Liver (tissue), 9 donors: ENCODE results near the gene FLRT2. TPM values are rescaled to one million over a fixed set of nuclear protein-coding genes. Genes with fewer than 3 reads are reported as not detected.

ENCODE experiments used
- DNase-seq: peaks from one replicate; pipeline ENCODE4 v3.0.0-alpha.2; 2017; ENCODE audit warnings: low spot score
- H3K27ac ChIP-seq, 2 donors: one replicate each; pipeline ENCODE4 v1.7.0; 2013; ENCODE audit warnings: inconsistent platforms in 2 of 2, low read length in 2 of 2, control low read depth in 1 of 2, low read depth in 1 of 2, mild to moderate bottlenecking in 1 of 2
- H3K27me3 ChIP-seq, 4 donors: one replicate each; pipeline versions ENCODE4 v1.6.1 to v1.7.0; 2013; ENCODE audit warnings: low read length in 3 of 4, inconsistent platforms in 1 of 4, mild to moderate bottlenecking in 1 of 4, moderate library complexity in 1 of 4; ENCODE audit not compliant: control insufficient read depth in 4 of 4, insufficient read depth in 4 of 4
- H3K36me3 ChIP-seq, 4 donors: one replicate each; pipeline versions ENCODE4 v1.6.1 to v1.7.0; 2013; ENCODE audit warnings: low read length in 3 of 4, mild to moderate bottlenecking in 3 of 4, low read depth in 1 of 4, moderate library complexity in 1 of 4; ENCODE audit not compliant: control insufficient read depth in 4 of 4, insufficient read depth in 3 of 4
- H3K4me1 ChIP-seq, 4 donors: one replicate each; pipeline versions ENCODE4 v1.6.1 to v1.7.0; 2013; ENCODE audit warnings: low read length in 3 of 4, mild to moderate bottlenecking in 3 of 4, moderate library complexity in 1 of 4; ENCODE audit not compliant: control insufficient read depth in 4 of 4, insufficient read depth in 4 of 4
- H3K4me3 ChIP-seq, 3 donors: one replicate each; pipeline versions ENCODE4 v1.6.1 to v1.7.0; 2013; ENCODE audit warnings: low read length in 3 of 3, control low read depth in 1 of 3, low read depth in 1 of 3, mild to moderate bottlenecking in 1 of 3
- H3K9ac ChIP-seq, 2 donors: one replicate each; pipeline ENCODE4 v1.7.0; 2013; ENCODE audit warnings: low read length in 2 of 2, mild to moderate bottlenecking in 2 of 2, moderate library complexity in 2 of 2, control low read depth in 1 of 2, low read depth in 1 of 2
- H3K9me3 ChIP-seq, 4 donors: one replicate each; pipeline versions ENCODE4 v1.6.1 to v1.7.0; 2013; ENCODE audit warnings: low read length in 3 of 4; ENCODE audit not compliant: control insufficient read depth in 4 of 4
- ATF3 ChIP-seq: IDR thresholded peaks from 2 replicates; pipeline ENCODE4 v1.6.1; 2016; ENCODE audit warnings: antibody characterized with exemption
- CTCF ChIP-seq: fragments of 150-350 bp; IDR thresholded peaks from 2 replicates; pipeline ENCODE4 v1.5.1; 2017; ENCODE audit warnings: improper control_type of control experiment, low read depth, low read length; ENCODE audit not compliant: missing input control
- EGR1 ChIP-seq, 2 donors: IDR thresholded peaks; 2 replicates each; pipeline ENCODE4 v1.6.1; 2016 to 2018; ENCODE audit warnings: antibody characterized with exemption in 2 of 2, low read depth in 2 of 2
- FOXA1 ChIP-seq: IDR thresholded peaks from 2 replicates; pipeline ENCODE4 v1.6.1; 2016; ENCODE audit warnings: antibody characterized with exemption
- FOXA2 ChIP-seq: IDR thresholded peaks from 2 replicates; pipeline ENCODE4 v1.6.1; 2016; ENCODE audit warnings: antibody characterized with exemption
- GABPA ChIP-seq, 2 donors: IDR thresholded peaks in 1 of 2; conservative IDR thresholded peaks in 1 of 2; 2 replicates each; pipeline ENCODE4 v1.6.1; 2016; ENCODE audit warnings: antibody characterized with exemption in 2 of 2, mild to moderate bottlenecking in 1 of 2, moderate library complexity in 1 of 2
- HNF4A ChIP-seq, 2 donors: conservative IDR thresholded peaks; 2 replicates each; pipeline ENCODE4 v1.6.1; 2016; ENCODE audit warnings: antibody characterized with exemption in 2 of 2, mild to moderate bottlenecking in 2 of 2
- HNF4G ChIP-seq: IDR thresholded peaks from 2 replicates; pipeline ENCODE4 v1.6.1; 2016; ENCODE audit warnings: antibody characterized with exemption
- RAD21 ChIP-seq, 2 donors: IDR thresholded peaks; 2 replicates each; pipeline ENCODE4 v1.6.1; 2016; ENCODE audit warnings: antibody characterized with exemption in 2 of 2, mild to moderate bottlenecking in 2 of 2
- REST ChIP-seq: IDR thresholded peaks from 2 replicates; pipeline ENCODE4 v1.6.1; 2016; ENCODE audit warnings: antibody characterized with exemption, mild to moderate bottlenecking
- YY1 ChIP-seq: IDR thresholded peaks from 2 replicates; pipeline ENCODE4 v1.6.1; 2016; ENCODE audit warnings: antibody characterized with exemption, mild to moderate bottlenecking
- WGBS: extraction: QIAGEN DNeasy Blood & Tissue Kit; methylation state at CpG from one replicate; pipeline ENCODE4 v1.1.7; 2013; 5-methylcytosine and 5-hydroxymethylcytosine counted together
- polyA plus RNA-seq, 2 donors: library from polyadenylated mRNA; stranded (reverse) in 1 of 2; unstranded in 1 of 2; fragments of 200-250 nt in 1 of 2; fragments of >200 nt in 1 of 2; fragmentation: Nextera tagmentation in 1 of 2; extraction: Ambion mirVana in 1 of 2; gene quantifications; one replicate each; pipeline versions ENCODE4 v1.2.1 to v1.2.3, GENCODE V29; 2013 to 2015
- total RNA-seq, 2 donors: library from RNA; depleted of rRNA; stranded (reverse); fragments of >200 nt; gene quantifications; one replicate each; pipeline ENCODE4 v1.2.3, GENCODE V29; 2014
- donor health status: healthy.
- donor health status: healthy.
- donor health status: healthy.
- donor health status: healthy.
- donor health status: healthy.

Gene FLRT2
- total and polyA plus RNA-seq, 4 donors: 0.90 to 8.2 (median 1.8) TPM

- Histone ChIP-seq H3K9me3 (no peaks in the 10 kb centered on the region), H3K27ac (no peak overlapping the region), H3K4me1 (no peaks in the 10 kb centered on the region), H3K4me3 (no peak overlapping the region), H3K9ac (no peak overlapping the region), H3K36me3 (no peaks in the 10 kb centered on the region), H3K27me3 (peaks cover 0 to 12% (median 0%) of the 10 kb centered on the region in 4 donors)
- DNase-seq: no peak
- 60% methylated on average over 2 of the region's 2 CpGs for WGBS
- TF ChIP-seq CTCF (no peak), FOXA2 (no peak), RAD21 (IDR thresholded peaks at IDR 0.05) (no peak), GABPA (IDR thresholded peaks at IDR 0.05 in 1 of 2, conservative IDR thresholded peaks at IDR 0.05 in 1 of 2) (no peak)
Observed at GRCh38 chr14:85663256-85663655, 133.3 kb downstream of the FLRT2 start.

GRCh38 chr14:85663667-85664066 is 133.7 kb downstream of the FLRT2 start:
- TF ChIP-seq FOXA1 (no peak), YY1 (no peak), REST (no peak), RAD21 (IDR thresholded peaks at IDR 0.05) (no peak), EGR1 (IDR thresholded peaks at IDR 0.05; ENCODE audit: low read depth in 2 of 2) (no peak), CTCF (no peak), FOXA2 (no peak), GABPA (IDR thresholded peaks at IDR 0.05 in 1 of 2, conservative IDR thresholded peaks at IDR 0.05 in 1 of 2) (no peak), ATF3 (no peak), HNF4G (no peak), HNF4A (conservative IDR thresholded peaks at IDR 0.05) (no peak)
- no peak overlapping the region for H3K27ac ChIP-seq
- DNase-seq: no peak
- H3K9ac ChIP-seq: no peak overlapping the region
- H3K4me3 ChIP-seq: no peak overlapping the region
- H3K9me3 ChIP-seq: no peaks in the 10 kb centered on the region
- H3K36me3 ChIP-seq: no peaks in the 10 kb centered on the region
- peaks cover 0 to 12% (median 0%) of the 10 kb centered on the region in 4 donors for H3K27me3 ChIP-seq
- no peaks in the 10 kb centered on the region for H3K4me1 ChIP-seq
